Bronchial epithelial cell (primary cell): Measurements from ENCODE around the gene AGAP5. TPM values are rescaled to one million over a fixed set of nuclear protein-coding genes. Genes with fewer than 3 reads are reported as not detected.

ENCODE experiments used
- DNase-seq: peaks from one replicate; pipeline ENCODE4 v3.0.0-alpha.2; 2010; ENCODE audit warnings: low read depth
- FAIRE-seq: peaks from 2 replicates; lab custom pipeline; 2011; peaks lifted over from hg19 to GRCh38; lab: Jason Lieb, UNC
- H3K27me3 ChIP-seq: 2 replicates; pipeline ENCODE4 v1.5.1; 2011; ENCODE audit warnings: low read length; ENCODE audit not compliant: control insufficient read depth, insufficient read depth
- H3K36me3 ChIP-seq: 2 replicates; pipeline ENCODE4 v1.5.1; 2011; ENCODE audit warnings: low read length; ENCODE audit not compliant: control insufficient read depth, insufficient read depth
- H3K4me3 ChIP-seq: 2 replicates; pipeline ENCODE4 v1.5.1; 2011; ENCODE audit warnings: mild to moderate bottlenecking, low read depth, low read length, control low read depth
- total RNA-seq: library from RNA; depleted of rRNA; stranded (reverse); fragments of >200 nt; gene quantifications from 2 replicates; pipeline ENCODE4 v1.2.1, GENCODE V29; 2014
- TF ChIP-seq, protein P1 (sequence below): IDR thresholded peaks from 2 replicates; pipeline ENCODE4 v1.5.1; 2011; ENCODE audit warnings: mild to moderate bottlenecking, moderate library complexity, low read length, control low read depth, inconsistent platforms; ENCODE audit not compliant: insufficient read depth, severe bottlenecking

AGAP5 gene
- total RNA-seq, 1 donor from 2014 or later, result 3.7 TPM

GRCh38 chr10:73734796-73735305 is 36.9 kb upstream of the AGAP5 start:
- no peak for FAIRE-seq

DNA sequence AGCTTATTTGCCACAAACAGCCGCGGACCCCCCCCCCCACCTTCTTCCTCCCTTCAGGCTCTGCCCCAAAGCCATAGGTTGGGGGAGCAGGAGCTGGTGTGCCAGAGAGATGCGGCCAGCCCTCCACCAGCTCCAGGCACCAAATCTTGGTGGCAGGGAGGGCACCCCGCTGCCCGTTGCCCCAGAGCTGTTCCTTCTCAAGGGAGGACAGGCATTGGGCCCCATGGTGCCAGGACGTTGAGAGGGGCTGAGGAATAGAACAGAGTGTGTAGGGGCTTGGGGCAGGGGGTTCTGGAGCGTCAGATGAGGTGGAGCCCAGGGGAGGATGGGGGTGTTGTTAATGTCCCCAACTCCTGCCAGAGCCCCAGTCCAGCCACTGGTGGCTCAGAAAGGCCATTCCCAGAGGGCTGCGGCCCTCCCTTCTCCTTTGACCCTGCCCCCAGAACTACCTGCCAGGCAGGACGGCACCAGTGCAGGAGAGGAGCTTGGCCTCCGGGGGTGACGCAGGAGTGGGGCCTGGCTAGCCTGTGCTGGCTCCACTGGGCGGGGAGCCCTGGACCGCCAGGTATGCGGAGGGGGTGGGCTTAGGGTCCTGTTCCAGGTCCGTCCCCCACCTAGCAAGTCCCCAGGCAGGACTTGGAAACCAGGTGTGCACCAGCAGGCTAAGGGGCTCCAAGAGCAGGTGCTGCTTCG is 36.3 kb upstream of the AGAP5 start:
- peaks cover 5% of the 10 kb centered on the region for H3K36me3 ChIP-seq
- FAIRE-seq (no peak), DNase-seq (no peak)
- H3K27me3 ChIP-seq, result no peaks in the 10 kb centered on the region
- no peak overlapping the region for H3K4me3 ChIP-seq
- TF ChIP-seq, protein P1, sequence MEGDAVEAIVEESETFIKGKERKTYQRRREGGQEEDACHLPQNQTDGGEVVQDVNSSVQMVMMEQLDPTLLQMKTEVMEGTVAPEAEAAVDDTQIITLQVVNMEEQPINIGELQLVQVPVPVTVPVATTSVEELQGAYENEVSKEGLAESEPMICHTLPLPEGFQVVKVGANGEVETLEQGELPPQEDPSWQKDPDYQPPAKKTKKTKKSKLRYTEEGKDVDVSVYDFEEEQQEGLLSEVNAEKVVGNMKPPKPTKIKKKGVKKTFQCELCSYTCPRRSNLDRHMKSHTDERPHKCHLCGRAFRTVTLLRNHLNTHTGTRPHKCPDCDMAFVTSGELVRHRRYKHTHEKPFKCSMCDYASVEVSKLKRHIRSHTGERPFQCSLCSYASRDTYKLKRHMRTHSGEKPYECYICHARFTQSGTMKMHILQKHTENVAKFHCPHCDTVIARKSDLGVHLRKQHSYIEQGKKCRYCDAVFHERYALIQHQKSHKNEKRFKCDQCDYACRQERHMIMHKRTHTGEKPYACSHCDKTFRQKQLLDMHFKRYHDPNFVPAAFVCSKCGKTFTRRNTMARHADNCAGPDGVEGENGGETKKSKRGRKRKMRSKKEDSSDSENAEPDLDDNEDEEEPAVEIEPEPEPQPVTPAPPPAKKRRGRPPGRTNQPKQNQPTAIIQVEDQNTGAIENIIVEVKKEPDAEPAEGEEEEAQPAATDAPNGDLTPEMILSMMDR, result no peak

More at GRCh38 chr10:73734796-73735305, 36.9 kb upstream of the AGAP5 start:
- Histone ChIP-seq H3K4me3 (no peak overlapping the region), H3K36me3 (peaks cover 5% of the 10 kb centered on the region), H3K27me3 (no peaks in the 10 kb centered on the region)
- no peak for DNase-seq
- TF ChIP-seq, protein P1, result no peak

DNA sequence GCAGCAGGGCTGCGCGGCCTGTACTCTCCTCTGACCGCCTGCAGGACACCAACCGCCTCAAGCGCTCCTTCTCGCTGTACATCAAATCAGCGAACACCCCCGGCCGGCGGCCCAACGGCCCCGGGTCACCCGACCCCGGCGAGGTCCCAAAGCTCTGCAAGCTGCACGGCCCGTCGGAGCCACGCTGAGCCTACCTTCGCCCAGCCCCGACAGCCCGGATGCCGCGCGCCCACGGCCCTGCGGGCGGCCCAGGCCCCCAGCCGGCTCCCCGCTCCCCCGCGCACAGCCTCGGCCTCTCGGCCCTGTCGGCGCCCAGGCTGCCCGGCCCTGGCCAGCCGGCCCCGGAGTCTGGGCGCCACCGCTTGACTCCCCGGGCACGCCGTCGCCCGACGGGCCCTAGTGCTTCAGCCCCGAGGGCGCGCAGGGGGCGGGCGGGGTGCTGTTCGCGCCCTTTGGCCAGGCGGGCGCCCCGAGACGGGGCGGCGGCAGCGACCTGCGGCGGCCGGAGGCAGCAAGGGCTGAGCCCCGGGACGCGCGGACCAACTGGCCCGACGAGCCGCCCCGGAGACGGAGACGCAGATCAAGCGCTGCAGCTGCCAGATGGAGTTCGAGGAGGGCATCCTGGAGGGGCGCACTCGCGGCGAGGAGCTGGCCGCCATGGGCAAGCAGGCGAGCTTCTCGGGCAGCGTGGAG is 35.2 kb upstream of the AGAP5 start:
- DNase-seq, result no peak
- no peak overlapping the region for H3K4me3 ChIP-seq
- no peaks in the 10 kb centered on the region for H3K27me3 ChIP-seq
- FAIRE-seq, result no peak
- H3K36me3 ChIP-seq, result peaks cover 6% of the 10 kb centered on the region
- TF ChIP-seq, protein P1, result no peak

GRCh38 chr10:73732426-73732825 is 34.5 kb upstream of the AGAP5 start:
- no peak overlapping the region for H3K4me3 ChIP-seq
- peaks cover 6% of the 10 kb centered on the region for H3K36me3 ChIP-seq
- no peaks in the 10 kb centered on the region for H3K27me3 ChIP-seq
- DNase-seq (no peak), FAIRE-seq (no peak)
- TF ChIP-seq, protein P1, result no peak

GRCh38 chr10:73731588-73732375 is 33.9 kb upstream of the AGAP5 start:
- no peak for FAIRE-seq

More at GRCh38 chr10:73731588-73732375, 33.9 kb upstream of the AGAP5 start:
- TF ChIP-seq, protein P1, result no peak
- H3K4me3 ChIP-seq, result no peak overlapping the region
- no peak for DNase-seq
- H3K36me3 ChIP-seq, result peaks cover 8% of the 10 kb centered on the region
- no peaks in the 10 kb centered on the region for H3K27me3 ChIP-seq
